Fibroblast of lung (primary cell): ENCODE data around the gene CRACR2A.

ENCODE experiments used
- EZH2 ChIP-seq: IDR thresholded peaks from 2 replicates; pipeline ENCODE4 v1.5.1; 2012; ENCODE audit warnings: low read length, control low read depth, mild to moderate bottlenecking; ENCODE audit errors: missing control alignments
- TF ChIP-seq, protein P1 (sequence below), 2 donors: IDR thresholded peaks in 1 of 2; conservative IDR thresholded peaks in 1 of 2; 1 replicate in 1 of 2; 2 replicates in 1 of 2; pipeline ENCODE4 v1.5.1; 2011 to 2012; ENCODE audit warnings: low read length in 2 of 2, control low read depth in 1 of 2, inconsistent platforms in 1 of 2, low read depth in 1 of 2, mild to moderate bottlenecking in 1 of 2

DNA sequence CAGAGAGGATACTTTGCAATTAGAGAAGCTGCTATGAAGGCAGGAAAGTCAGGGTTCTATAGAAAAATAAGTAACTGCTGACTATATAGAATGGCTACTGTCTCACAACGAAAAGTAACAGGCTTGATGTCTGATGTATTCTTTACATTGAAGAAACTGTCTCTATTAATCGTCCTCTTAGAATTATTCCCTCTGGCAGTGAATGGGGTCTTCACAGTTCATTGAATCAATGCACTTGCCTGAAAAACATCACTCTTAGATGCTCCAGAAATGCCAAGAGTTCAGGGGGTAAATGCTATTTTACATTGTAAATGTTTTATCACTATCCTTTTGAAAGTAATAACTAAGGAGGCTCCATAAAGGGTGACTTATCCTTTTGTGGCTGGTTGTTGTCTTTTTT is 37.7 kb upstream of the CRACR2A start:
- TF ChIP-seq, protein P1, sequence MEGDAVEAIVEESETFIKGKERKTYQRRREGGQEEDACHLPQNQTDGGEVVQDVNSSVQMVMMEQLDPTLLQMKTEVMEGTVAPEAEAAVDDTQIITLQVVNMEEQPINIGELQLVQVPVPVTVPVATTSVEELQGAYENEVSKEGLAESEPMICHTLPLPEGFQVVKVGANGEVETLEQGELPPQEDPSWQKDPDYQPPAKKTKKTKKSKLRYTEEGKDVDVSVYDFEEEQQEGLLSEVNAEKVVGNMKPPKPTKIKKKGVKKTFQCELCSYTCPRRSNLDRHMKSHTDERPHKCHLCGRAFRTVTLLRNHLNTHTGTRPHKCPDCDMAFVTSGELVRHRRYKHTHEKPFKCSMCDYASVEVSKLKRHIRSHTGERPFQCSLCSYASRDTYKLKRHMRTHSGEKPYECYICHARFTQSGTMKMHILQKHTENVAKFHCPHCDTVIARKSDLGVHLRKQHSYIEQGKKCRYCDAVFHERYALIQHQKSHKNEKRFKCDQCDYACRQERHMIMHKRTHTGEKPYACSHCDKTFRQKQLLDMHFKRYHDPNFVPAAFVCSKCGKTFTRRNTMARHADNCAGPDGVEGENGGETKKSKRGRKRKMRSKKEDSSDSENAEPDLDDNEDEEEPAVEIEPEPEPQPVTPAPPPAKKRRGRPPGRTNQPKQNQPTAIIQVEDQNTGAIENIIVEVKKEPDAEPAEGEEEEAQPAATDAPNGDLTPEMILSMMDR (conservative IDR thresholded peaks at IDR 0.05 in 1 of 2, IDR thresholded peaks at IDR 0.05 in 1 of 2; ENCODE audit: low read depth in 1 of 2, low read length in 2 of 2) = no peak
- no peak for TF ChIP-seq EZH2
